ENCODE data around the gene CDH8.

- no peak for TF ChIP-seq POLR2A (IDR thresholded peaks at IDR 0.05; ENCODE audit: low read depth, low read length)
- no peak for TF ChIP-seq POLR2AphosphoS5 (IDR thresholded peaks at IDR 0.05; ENCODE audit: low read depth, low read length)
- TF ChIP-seq POU2F2 (IDR thresholded peaks at IDR 0.05; ENCODE audit: low read depth, low read length): no peak
- TF ChIP-seq TAF1 (IDR thresholded peaks at IDR 0.05; ENCODE audit: low read depth, low read length): no peak
- TF ChIP-seq PAX5 (IDR thresholded peaks at IDR 0.05; ENCODE audit: insufficient read depth, low read length, severe bottlenecking): no peak
Observed at GRCh38 chr16:61858988-61859387, 177.2 kb downstream of the CDH8 start.
